ENCODE measurements around the gene FOXN1. TPM values are rescaled to one million over a fixed set of nuclear protein-coding genes. Genes with fewer than 3 reads are reported as not detected.
"Not testable (repeated sequence)": the region's sequence is repeated elsewhere in the genome, so short reads cannot be mapped to it uniquely, and the experiment has no call there.

The FOXN1 gene
- total and polyA plus RNA-seq, 5 donors from 2014 or later: not detected

GRCh38 chr17:28519236-28519635, 13.1 kb downstream of the FOXN1 start:
- H3K9me3 ChIP-seq (ENCODE audit: control insufficient read depth in 2 of 2, low read length in 2 of 2): no peaks in the 10 kb centered on the region
- H3K4me1 Mint-ChIP-seq: no peaks in the 10 kb centered on the region
- H3K36me3 Mint-ChIP-seq: no peaks in the 10 kb centered on the region
- H3K27me3 Mint-ChIP-seq: peaks cover 9% of the 10 kb centered on the region
- no peaks in the 10 kb centered on the region for H3K27me3 ChIP-seq (ENCODE audit: control insufficient read depth, insufficient read depth, low read length)
- H3K4me1 ChIP-seq (ENCODE audit: control insufficient read depth, insufficient read depth, low read length, poor library complexity, severe bottlenecking): no peaks in the 10 kb centered on the region
- no peaks in the 10 kb centered on the region for H3K36me3 ChIP-seq (ENCODE audit: control insufficient read depth, insufficient read depth, low read length)
- no peak overlapping the region for H3K27ac Mint-ChIP-seq
- H3K9me3 Mint-ChIP-seq: no peaks in the 10 kb centered on the region
- no peak overlapping the region for H3K27ac ChIP-seq (ENCODE audit: insufficient read depth, low read length, poor library complexity, severe bottlenecking)
- ATAC-seq (ENCODE audit: low read depth in 2 of 2) (peak in 1 of 2 donors; percentile 31), DNase-seq (no peak)
- H3K4me3 Mint-ChIP-seq: no peak overlapping the region
- no peak overlapping the region for H3K4me3 ChIP-seq (ENCODE audit: low read depth, low read length)

- H3K4me3 Mint-ChIP-seq: no peak overlapping the region
- peaks cover 9% of the 10 kb centered on the region for H3K27me3 Mint-ChIP-seq
- Histone ChIP-seq H3K4me3 (ENCODE audit: low read depth, low read length) (no peak overlapping the region), H3K27me3 (ENCODE audit: control insufficient read depth, insufficient read depth, low read length) (no peaks in the 10 kb centered on the region), H3K9me3 (ENCODE audit: control insufficient read depth in 2 of 2, low read length in 2 of 2) (no peaks in the 10 kb centered on the region), H3K36me3 (ENCODE audit: control insufficient read depth, insufficient read depth, low read length) (no peaks in the 10 kb centered on the region), H3K4me1 (ENCODE audit: control insufficient read depth, insufficient read depth, low read length, poor library complexity, severe bottlenecking) (no peaks in the 10 kb centered on the region), H3K27ac (ENCODE audit: insufficient read depth, low read length, poor library complexity, severe bottlenecking) (no peak overlapping the region)
- H3K9me3 Mint-ChIP-seq: no peaks in the 10 kb centered on the region
- H3K27ac Mint-ChIP-seq: no peak overlapping the region
- H3K36me3 Mint-ChIP-seq: no peaks in the 10 kb centered on the region
- H3K4me1 Mint-ChIP-seq: no peaks in the 10 kb centered on the region
- DNase-seq (no peak), ATAC-seq (ENCODE audit: low read depth in 2 of 2) (no peak)
These were observed 14.5 kb downstream of the FOXN1 start for GRCh38 chr17:28520687-28521086.

GRCh38 chr17:28521311-28522085, 15.3 kb downstream of the FOXN1 start:
- no peaks in the 10 kb centered on the region for H3K9me3 ChIP-seq (ENCODE audit: control insufficient read depth in 2 of 2, low read length in 2 of 2)
- ATAC-seq (ENCODE audit: low read depth in 2 of 2) (no peak), DNase-seq (no peak)
- Mint-ChIP-seq H3K36me3 (no peaks in the 10 kb centered on the region), H3K27me3 (peaks cover 5% of the 10 kb centered on the region), H3K9me3 (no peaks in the 10 kb centered on the region), H3K27ac (no peak overlapping the region), H3K4me3 (no peak overlapping the region), H3K4me1 (no peaks in the 10 kb centered on the region)
- no peaks in the 10 kb centered on the region for H3K4me1 ChIP-seq (ENCODE audit: control insufficient read depth, insufficient read depth, low read length, poor library complexity, severe bottlenecking)
- H3K36me3 ChIP-seq (ENCODE audit: control insufficient read depth, insufficient read depth, low read length): no peaks in the 10 kb centered on the region
- H3K4me3 ChIP-seq (ENCODE audit: low read depth, low read length): no peak overlapping the region
- H3K27me3 ChIP-seq (ENCODE audit: control insufficient read depth, insufficient read depth, low read length): no peaks in the 10 kb centered on the region
- no peak overlapping the region for H3K27ac ChIP-seq (ENCODE audit: insufficient read depth, low read length, poor library complexity, severe bottlenecking)

- H3K4me3 ChIP-seq (ENCODE audit: low read depth, low read length); H3K27me3 ChIP-seq (ENCODE audit: control insufficient read depth, insufficient read depth, low read length); H3K9me3 ChIP-seq (ENCODE audit: control insufficient read depth in 2 of 2, low read length in 2 of 2); H3K27me3 Mint-ChIP-seq; H3K36me3 ChIP-seq (ENCODE audit: control insufficient read depth, insufficient read depth, low read length); H3K9me3 Mint-ChIP-seq; H3K4me1 ChIP-seq (ENCODE audit: control insufficient read depth, insufficient read depth, low read length, poor library complexity, severe bottlenecking); H3K4me3 Mint-ChIP-seq; H3K27ac ChIP-seq (ENCODE audit: insufficient read depth, low read length, poor library complexity, severe bottlenecking); H3K36me3 Mint-ChIP-seq; DNase-seq; ATAC-seq (ENCODE audit: low read depth in 2 of 2); H3K4me1 Mint-ChIP-seq: not testable (repeated sequence)
- H3K27ac Mint-ChIP-seq: peak overlapping the region in 1 of 3 donors; percentile 31
These were observed 16.1 kb downstream of the FOXN1 start for GRCh38 chr17:28522281-28522680.

- Histone ChIP-seq H3K9me3 (ENCODE audit: control insufficient read depth in 2 of 2, low read length in 2 of 2) (no peaks in the 10 kb centered on the region), H3K4me3 (ENCODE audit: low read depth, low read length) (no peak overlapping the region), H3K4me1 (ENCODE audit: control insufficient read depth, insufficient read depth, low read length, poor library complexity, severe bottlenecking) (no peaks in the 10 kb centered on the region), H3K27ac (ENCODE audit: insufficient read depth, low read length, poor library complexity, severe bottlenecking) (no peak overlapping the region), H3K36me3 (ENCODE audit: control insufficient read depth, insufficient read depth, low read length) (no peaks in the 10 kb centered on the region), H3K27me3 (ENCODE audit: control insufficient read depth, insufficient read depth, low read length) (no peaks in the 10 kb centered on the region)
- Mint-ChIP-seq H3K4me1 (no peaks in the 10 kb centered on the region), H3K9me3 (no peaks in the 10 kb centered on the region), H3K27me3 (peaks cover 9% of the 10 kb centered on the region), H3K27ac (no peak overlapping the region), H3K4me3 (no peak overlapping the region), H3K36me3 (no peaks in the 10 kb centered on the region)
- ATAC-seq (ENCODE audit: low read depth in 2 of 2) (no peak), DNase-seq (no peak)
These were observed 17.0 kb downstream of the FOXN1 start for GRCh38 chr17:28523186-28523585.

- peaks cover 6% of the 10 kb centered on the region for H3K27me3 Mint-ChIP-seq
- Histone ChIP-seq H3K36me3 (ENCODE audit: control insufficient read depth, insufficient read depth, low read length) (no peaks in the 10 kb centered on the region), H3K27me3 (ENCODE audit: control insufficient read depth, insufficient read depth, low read length) (no peaks in the 10 kb centered on the region), H3K4me1 (ENCODE audit: control insufficient read depth, insufficient read depth, low read length, poor library complexity, severe bottlenecking) (no peaks in the 10 kb centered on the region), H3K4me3 (ENCODE audit: low read depth, low read length) (no peak overlapping the region), H3K9me3 (ENCODE audit: control insufficient read depth in 2 of 2, low read length in 2 of 2) (no peaks in the 10 kb centered on the region), H3K27ac (ENCODE audit: insufficient read depth, low read length, poor library complexity, severe bottlenecking) (no peak overlapping the region)
- DNase-seq: no peak
- H3K27ac Mint-ChIP-seq: no peak overlapping the region
- H3K36me3 Mint-ChIP-seq: no peaks in the 10 kb centered on the region
- ATAC-seq (ENCODE audit: low read depth in 2 of 2): no peak
- no peaks in the 10 kb centered on the region for H3K4me1 Mint-ChIP-seq
- H3K9me3 Mint-ChIP-seq: no peaks in the 10 kb centered on the region
- no peak overlapping the region for H3K4me3 Mint-ChIP-seq
These were observed 17.7 kb downstream of the FOXN1 start for GRCh38 chr17:28523876-28524275.

GRCh38 chr17:28524476-28525424, 18.6 kb downstream of the FOXN1 start:
- no peaks in the 10 kb centered on the region for H3K9me3 ChIP-seq (ENCODE audit: control insufficient read depth in 2 of 2, low read length in 2 of 2)
- H3K27me3 Mint-ChIP-seq: peaks cover 6% of the 10 kb centered on the region
- DNase-seq (no peak), ATAC-seq (ENCODE audit: low read depth in 2 of 2) (no peak)
- H3K4me3 Mint-ChIP-seq: no peak overlapping the region
- H3K4me1 ChIP-seq (ENCODE audit: control insufficient read depth, insufficient read depth, low read length, poor library complexity, severe bottlenecking): no peaks in the 10 kb centered on the region
- no peaks in the 10 kb centered on the region for H3K27me3 ChIP-seq (ENCODE audit: control insufficient read depth, insufficient read depth, low read length)
- no peaks in the 10 kb centered on the region for H3K36me3 ChIP-seq (ENCODE audit: control insufficient read depth, insufficient read depth, low read length)
- H3K27ac Mint-ChIP-seq: peak overlapping the region in 1 of 3 donors; percentile 42
- no peak overlapping the region for H3K4me3 ChIP-seq (ENCODE audit: low read depth, low read length)
- no peak overlapping the region for H3K27ac ChIP-seq (ENCODE audit: insufficient read depth, low read length, poor library complexity, severe bottlenecking)
- no peaks in the 10 kb centered on the region for H3K36me3 Mint-ChIP-seq
- no peaks in the 10 kb centered on the region for H3K9me3 Mint-ChIP-seq
- H3K4me1 Mint-ChIP-seq: no peaks in the 10 kb centered on the region

All from CD4-positive, CD25-positive, alpha-beta regulatory T cell (primary cell).